K562 (cell line): ENCODE results near the gene RNF151. TPM values are rescaled to one million over a fixed set of nuclear protein-coding genes. Genes with fewer than 3 reads are reported as not detected.

ENCODE experiments used
- ATAC-seq: fragments of 200-7000 bp; cut with Tn5 transposase; 3 replicates; pipeline ENCODE4 v1.9.1; 2020; ENCODE audit warnings: moderate library complexity
- BruUV-seq: library from RNA; stranded (reverse); fragments of 400-500 nt; replicated peaks from 2 replicates; lab custom pipeline; 2021; lab: Mats Ljungman, UMichigan
- CTCF ChIA-PET: fragments of 300-600 bp; formaldehyde crosslinking; extraction: SDS; loops from one replicate; lab custom pipeline; 2021; ENCODE audit warnings: low intra/inter-chr PET ratio; lab: Yijun Ruan, JAX
- POLR2A ChIA-PET: fragments of 300-600, 350-650 bp; sonication (Branson Sonifier 250); formaldehyde crosslinking; extraction: SDS; loops from one replicate; lab custom pipeline; 2021; ENCODE audit warnings: antibody characterized with exemption, inconsistent platforms; lab: Yijun Ruan, JAX
- DNase-seq, 4 experiments: peaks; one replicate each; pipeline versions ENCODE4 v3.0.0 to v3.0.0-alpha.2; 2011 to 2018; ENCODE audit warnings: low spot score in 3 of 4, mixed read lengths in 3 of 4; ENCODE audit errors: extremely low read depth in 1 of 4
- FAIRE-seq: peaks from 2 replicates; lab custom pipeline; 2011; peaks lifted over from hg19 to GRCh38; lab: Jason Lieb, UNC
- H2AFZ ChIP-seq: 2 replicates; pipeline ENCODE4 v1.6.0; 2011; ENCODE audit warnings: low read depth, low read length, control low read depth, inconsistent platforms
- H3K27ac ChIP-seq: fragments of 200-600 bp; 3 replicates; pipeline ENCODE4 v1.8.0; 2011; ENCODE audit warnings: low read depth, mild to moderate bottlenecking, control low read depth, inconsistent platforms, low read length, moderate library complexity, mixed read lengths; ENCODE audit errors: extremely low read depth
- H3K27me3 ChIP-seq, 2 experiments: fragments of 300-600 bp in 1 of 2; 2 replicates in 1 of 2; 3 replicates in 1 of 2; pipeline versions ENCODE4 v1.6.0 to v1.8.0; 2011; ENCODE audit warnings: inconsistent platforms in 2 of 2, low read length in 2 of 2, mild to moderate bottlenecking in 1 of 2, mixed read lengths in 1 of 2, moderate library complexity in 1 of 2; ENCODE audit not compliant: control insufficient read depth in 2 of 2, insufficient read depth in 2 of 2
- H3K36me3 ChIP-seq: fragments of 300-600 bp; 3 replicates; pipeline ENCODE4 v1.8.0; 2011; ENCODE audit warnings: mild to moderate bottlenecking, low read length, inconsistent platforms; ENCODE audit not compliant: control insufficient read depth, insufficient read depth
- H3K4me1 ChIP-seq, 2 experiments: fragments of 200-600 bp in 1 of 2; replicated peaks in 1 of 2; 2 replicates in 1 of 2; 3 replicates in 1 of 2; pipeline versions ENCODE4 v1.5.1 to v1.8.0; 2011; ENCODE audit warnings: inconsistent platforms in 2 of 2, low read length in 2 of 2, mild to moderate bottlenecking in 1 of 2, mixed read lengths in 1 of 2, moderate library complexity in 1 of 2; ENCODE audit not compliant: control insufficient read depth in 2 of 2, insufficient read depth in 2 of 2
- H3K4me2 ChIP-seq: 2 replicates; pipeline ENCODE4 v1.6.1; 2011; ENCODE audit warnings: low read length, control low read depth, inconsistent platforms, mixed read lengths; ENCODE audit not compliant: insufficient read depth
- H3K4me3 ChIP-seq: fragments of 200-600 bp; sonication (generic), shearing (Covaris generic); 2 replicates; pipeline ENCODE4 v1.5.1; 2016; ENCODE audit warnings: control low read depth, inconsistent platforms
- H3K79me2 ChIP-seq: fragments of 200-600 bp; 3 replicates; pipeline ENCODE4 v1.8.0; 2011; ENCODE audit warnings: low read length, inconsistent platforms; ENCODE audit not compliant: control insufficient read depth, insufficient read depth
- H3K9ac ChIP-seq, 2 experiments: 2 replicates each; pipeline versions ENCODE4 v1.6.0 to v1.6.1; 2011; ENCODE audit warnings: low read depth in 2 of 2, low read length in 2 of 2, control low read depth in 1 of 2, inconsistent platforms in 1 of 2, mild to moderate bottlenecking in 1 of 2, mixed read lengths in 1 of 2; ENCODE audit not compliant: insufficient read depth in 1 of 2
- H3K9me1 ChIP-seq: one replicate; pipeline ENCODE4 v1.6.0; 2011; ENCODE audit warnings: inconsistent platforms, mild to moderate bottlenecking, low read length, moderate library complexity; ENCODE audit not compliant: control insufficient read depth, insufficient read depth
- H3K9me3 ChIP-seq: replicated peaks from 2 replicates; pipeline ENCODE4 v1.5.1; 2011; ENCODE audit warnings: low read depth, low read length, inconsistent platforms; ENCODE audit not compliant: control insufficient read depth, insufficient read depth
- H4K20me1 ChIP-seq: replicated peaks from 2 replicates; pipeline ENCODE4 v1.6.1; 2011; ENCODE audit warnings: low read length, inconsistent platforms, mixed read lengths; ENCODE audit not compliant: control insufficient read depth, insufficient read depth
- POLR2G ChIP-seq: fragments of 200-400 bp; formaldehyde crosslinking; IDR thresholded peaks from 2 replicates; pipeline ENCODE4 v1.6.1; 2017; ENCODE audit warnings: low read depth, mild to moderate bottlenecking, antibody characterized with exemption, low read length, moderate library complexity
- RBFOX2 ChIP-seq: fragments of 200-400 bp; formaldehyde crosslinking; IDR thresholded peaks from 2 replicates; pipeline ENCODE4 v1.6.1; 2017; ENCODE audit warnings: low read depth, mild to moderate bottlenecking, low read length, moderate library complexity
- RBM22 ChIP-seq: fragments of 200-400 bp; formaldehyde crosslinking; IDR thresholded peaks from 2 replicates; pipeline ENCODE4 v1.6.1; 2018; ENCODE audit warnings: low read length, low read depth; ENCODE audit not compliant: poor library complexity, severe bottlenecking
- WHSC1 ChIP-seq: IDR thresholded peaks from one replicate; pipeline ENCODE4 v1.6.1; 2012; ENCODE audit warnings: low read length, control low read depth, inconsistent platforms
- WGBS: fragments of 100-300 bp; shearing (Covaris generic); methylation state at CpG from one replicate; pipeline ENCODE4 v1.1.6; 2016; ENCODE audit warnings: low coverage, mixed read lengths; ENCODE audit not compliant: insufficient coverage; ENCODE audit errors: missing lambda C conversion rate; 5-methylcytosine and 5-hydroxymethylcytosine counted together
- in situ Hi-C: fragments of 300-500 bp; cut with MboI; formaldehyde crosslinking; loops from 4 replicates; pipeline ENCODE4 v1.15.0; 2018; ENCODE audit warnings: inconsistent platforms, mixed read lengths
- intact Hi-C: fragments of 100-400 bp; cut with micrococcal nuclease; formaldehyde crosslinking; loops from 2 replicates; pipeline ENCODE4 v1.14.2; 2022
- polyA plus RNA-seq, 8 experiments: library from polyadenylated mRNA; depleted of rRNA in 4 of 8; stranded (reverse) in 5 of 8; unstranded in 3 of 8; fragments of >200 nt; fragmentation: Nextera tagmentation in 2 of 8; fragmentation: Illumina TruSeq in 1 of 8; extraction: Ambion mirVana in 2 of 8; extraction: Trizol in 1 of 8; gene quantifications; 2 replicates each; pipeline versions ENCODE4 v1.2.1 to v1.2.3, GENCODE V29; 2011 to 2014; ENCODE audit warnings: inconsistent platforms in 1 of 8, missing spikeins in 1 of 8
- total RNA-seq, 7 experiments: library from RNA; depleted of rRNA in 6 of 7; stranded (reverse); fragments of >200 nt in 6 of 7; fragmentation: Illumina TruSeq in 2 of 7; extraction: Trizol in 2 of 7; gene quantifications; 2 replicates each; pipeline versions ENCODE4 v1.2.1 to v1.2.3, GENCODE V29; 2011 to 2021; ENCODE audit warnings: low replicate concordance in 1 of 7

Gene RNF151
- total and polyA plus RNA-seq, 9 of the 15 experiments (the other 6 are each of a cell fraction or from before 2014, with no cell fraction given), result not detected

- 90% methylated on average over 6 of the region's 10 CpGs for WGBS
- Histone ChIP-seq H3K9ac (peak overlapping the region in 1 of 2 experiments; percentile 62; a peak in 2 of 4 replicates), H3K9me3 (no peaks in the 10 kb centered on the region), H3K36me3 (peaks cover 23% of the 10 kb centered on the region; the same call in 1 of the 3 replicates), H3K27ac (no peak overlapping the region), H3K4me2 (no peak overlapping the region), H3K79me2 (peaks cover 16% of the 10 kb centered on the region), H3K9me1 (no peaks in the 10 kb centered on the region), H3K4me3 (no peak overlapping the region), H3K27me3 (no peaks in the 10 kb centered on the region), H2AFZ (no peak overlapping the region), H3K4me1 (peaks cover 23 to 78% of the 10 kb centered on the region in 2 experiments), H4K20me1 (no peaks in the 10 kb centered on the region)
- TF ChIP-seq RBM22 (peak; percentile 63), RBFOX2 (peak; percentile 40; the same call in 1 of the 2 replicates), POLR2G (peak; percentile 59), WHSC1 (no peak)
- FAIRE-seq (no peak), DNase-seq (no peak), ATAC-seq (no peak)
- intact Hi-C loops, result no loop called here
- CTCF ChIA-PET, result no interaction called here
- in situ Hi-C loops, result no loop called here
- POLR2A ChIA-PET, result interaction anchor here (0.5 to 10.2 kb wide), 7 partner anchors 16 to 790 kb away, joined by 3 to 103 read pairs (median 3); partner anchors contain the start of genes RNF151, RPS2, TBL3 and TRAF7
- BruUV-seq, result no TSS peak
Measured at GRCh38 chr16:1987198-1987597, 20.5 kb downstream of the RNF151 start.
